Measurements from ENCODE around the gene SPIN1. TPM values are rescaled to one million over a fixed set of nuclear protein-coding genes. Genes with fewer than 3 reads are reported as not detected.

The SPIN1 gene
- total and polyA plus RNA-seq, 2 of the 8 experiments (the other 6 are each of a cell fraction or from before 2014, with no cell fraction given): 69.9 to 139 TPM

- Histone ChIP-seq H3K79me1 (ENCODE audit: low read depth, low read length) (no peaks in the 10 kb centered on the region), H2BK5ac (ENCODE audit: low read depth, low read length) (no peak overlapping the region), H3K79me2 (ENCODE audit: control insufficient read depth in 1 of 2, insufficient read depth in 2 of 2, low read length in 2 of 2) (no peaks in the 10 kb centered on the region), H3K36me3 (ENCODE audit: control insufficient read depth in 2 of 4, insufficient read depth in 4 of 4, low read length in 3 of 4) (no peaks in the 10 kb centered on the region), H3K27me3 (replicated peaks in 1 of 4; ENCODE audit: control insufficient read depth in 3 of 4, extremely low read depth in 1 of 4, insufficient read depth in 3 of 4, low read length in 3 of 4) (no peaks in the 10 kb centered on the region), H2BK20ac (ENCODE audit: low read length) (no peak overlapping the region), H3K27ac (ENCODE audit: low read depth, low read length) (no peak overlapping the region), H3K18ac (ENCODE audit: extremely low read depth, low read length) (no peak overlapping the region), H2AK5ac (ENCODE audit: low read depth, low read length) (no peak overlapping the region), H2BK15ac (ENCODE audit: low read length) (no peak overlapping the region), H3K4me1 (replicated peaks in 1 of 4; ENCODE audit: control insufficient read depth in 3 of 4, insufficient read depth in 4 of 4, low read length in 3 of 4) (peaks cover 0 to 3% (median 0%) of the 10 kb centered on the region in 4 experiments; a peak in 2 of 7 replicates), H3K56ac (replicated peaks; ENCODE audit: insufficient read length, low read depth, low read length) (no peak overlapping the region), H3K23me2 (ENCODE audit: low read depth, low read length) (no peaks in the 10 kb centered on the region), H4K8ac (ENCODE audit: extremely low read depth, insufficient read depth, low read length) (no peak overlapping the region), H3K9ac (replicated peaks in 1 of 4; ENCODE audit: extremely low read depth in 1 of 4, low read depth in 3 of 4, low read length in 3 of 4) (no peak overlapping the region), H4K20me1 (replicated peaks in 1 of 2; ENCODE audit: control insufficient read depth in 1 of 2, insufficient read depth in 2 of 2, low read length in 2 of 2) (no peaks in the 10 kb centered on the region), H3K14ac (ENCODE audit: insufficient read length) (no peak overlapping the region), H4K91ac (replicated peaks; ENCODE audit: insufficient read length, low read length) (no peak overlapping the region), H3K4me3 (ENCODE audit: extremely low read depth in 1 of 4, insufficient read depth in 2 of 4, low read depth in 3 of 4, low read length in 4 of 4) (no peak overlapping the region), H3K4me2 (ENCODE audit: insufficient read depth in 1 of 2, low read depth in 2 of 2, low read length in 2 of 2) (no peak overlapping the region), H4K5ac (ENCODE audit: insufficient read length, low read depth, low read length) (no peak overlapping the region), H3K23ac (ENCODE audit: insufficient read length) (no peak overlapping the region), H3K4ac (replicated peaks; ENCODE audit: insufficient read length, low read depth, low read length) (no peak overlapping the region), H2BK12ac (ENCODE audit: low read depth, low read length) (no peak overlapping the region), H3K9me3 (ENCODE audit: insufficient read depth in 2 of 2, low read depth in 1 of 2, low read length in 1 of 2) (no peaks in the 10 kb centered on the region; a peak in 1 of 4 replicates), H2AFZ (ENCODE audit: low read length) (no peak overlapping the region), H2BK120ac (replicated peaks; ENCODE audit: low read depth, low read length) (no peak overlapping the region)
- CTCF ChIA-PET (ENCODE audit: partially characterized antibody): interaction anchor here (0.9 to 1.4 kb wide), 2 partner anchors 10 to 17 kb away, joined by 3 read pairs; no protein-coding TSS in a partner anchor
- no peak for FAIRE-seq
- WGBS, 2 experiments (ENCODE audit: extremely low coverage in 1 of 2, insufficient coverage in 1 of 2, insufficient read length in 1 of 2, insufficient replicate concordance in 2 of 2, low coverage in 1 of 2, low lambda C conversion rate in 2 of 2, missing lambda C conversion rate in 1 of 2): 78% methylated on average over 2 of the region's 2 CpGs; no CpG with 5 or more reads in 1 of the 2 experiments
- no peak for TF ChIP-seq ASH2L (IDR thresholded peaks at IDR 0.05; ENCODE audit: low read length)
- DNase-seq (ENCODE audit: low read depth in 1 of 2, low spot score in 2 of 2): no peak
- POLR2A ChIA-PET (ENCODE audit: partially characterized antibody): no interaction called here
These were observed 25.6 kb upstream of the SPIN1 start for GRCh38 chr9:88362681-88363080.
